Fibroblast of lung (primary cell): ENCODE results near the gene SLC28A2. TPM values are rescaled to one million over a fixed set of nuclear protein-coding genes. Genes with fewer than 3 reads are reported as not detected.
A peak's percentile ranks its signal among the peaks of the same experiment; 100 is the strongest.
"Not testable (repeated sequence)": the region's sequence is repeated elsewhere in the genome, so short reads cannot be mapped to it uniquely, and the experiment has no call there.

ENCODE experiments used
- DNase-seq, 2 donors: peaks; one replicate each; pipeline versions ENCODE4 v3.0.0 to v3.0.0-alpha.2; 2010; ENCODE audit warnings: low read depth in 2 of 2
- H2AFZ ChIP-seq: 2 replicates; pipeline ENCODE4 v1.5.1; 2012; ENCODE audit warnings: low read length, control low read depth, inconsistent platforms
- H3K27ac ChIP-seq: 2 replicates; pipeline ENCODE4 v1.5.1; 2011; ENCODE audit warnings: low read length, control low read depth; ENCODE audit not compliant: insufficient read depth
- H3K27me3 ChIP-seq: 2 replicates; pipeline ENCODE4 v1.5.1; 2011; ENCODE audit warnings: mild to moderate bottlenecking, low read length; ENCODE audit not compliant: control insufficient read depth, insufficient read depth
- H3K36me3 ChIP-seq: 2 replicates; pipeline ENCODE4 v1.5.1; 2011; ENCODE audit warnings: low read length; ENCODE audit not compliant: control insufficient read depth, insufficient read depth
- H3K4me1 ChIP-seq: 2 replicates; pipeline ENCODE4 v1.5.1; 2011; ENCODE audit warnings: low read length; ENCODE audit not compliant: control insufficient read depth, insufficient read depth; ENCODE audit errors: extremely low read depth
- H3K4me2 ChIP-seq: 2 replicates; pipeline ENCODE4 v1.5.1; 2011; ENCODE audit warnings: low read length, control low read depth; ENCODE audit not compliant: insufficient read depth; ENCODE audit errors: extremely low read depth
- H3K4me3 ChIP-seq, 4 experiments: fragments of 200-600 bp in 1 of 4; sonication (generic) in 1 of 4; replicated peaks in 1 of 4; 2 replicates each; pipeline ENCODE4 v1.5.1; 2011 to 2016; ENCODE audit warnings: low read length in 4 of 4, low read depth in 3 of 4, mild to moderate bottlenecking in 3 of 4, control low read depth in 2 of 4, inconsistent platforms in 1 of 4, mixed read lengths in 1 of 4; ENCODE audit not compliant: insufficient read depth in 1 of 4; ENCODE audit errors: control extremely low read depth in 1 of 4
- H3K79me2 ChIP-seq: 2 replicates; pipeline ENCODE4 v1.5.1; 2012; ENCODE audit warnings: mild to moderate bottlenecking, low read length, inconsistent platforms; ENCODE audit not compliant: control insufficient read depth, insufficient read depth
- H3K9ac ChIP-seq: 2 replicates; pipeline ENCODE4 v1.5.1; 2011; ENCODE audit warnings: mild to moderate bottlenecking, low read length, control low read depth; ENCODE audit not compliant: insufficient read depth
- H3K9me3 ChIP-seq: 2 replicates; pipeline ENCODE4 v1.5.1; 2012; ENCODE audit warnings: low read depth, low read length; ENCODE audit not compliant: control insufficient read depth, insufficient read depth
- H4K20me1 ChIP-seq: 2 replicates; pipeline ENCODE4 v1.5.1; 2011; ENCODE audit warnings: low read length; ENCODE audit not compliant: control insufficient read depth, insufficient read depth; ENCODE audit errors: extremely low read depth
- CTCF ChIP-seq, 2 donors: IDR thresholded peaks in 1 of 2; conservative IDR thresholded peaks in 1 of 2; 1 replicate in 1 of 2; 2 replicates in 1 of 2; pipeline ENCODE4 v1.5.1; 2011 to 2012; ENCODE audit warnings: low read length in 2 of 2, control low read depth in 1 of 2, inconsistent platforms in 1 of 2, low read depth in 1 of 2, mild to moderate bottlenecking in 1 of 2
- EZH2 ChIP-seq: IDR thresholded peaks from 2 replicates; pipeline ENCODE4 v1.5.1; 2012; ENCODE audit warnings: low read length, control low read depth, mild to moderate bottlenecking; ENCODE audit errors: missing control alignments
- polyA plus RNA-seq, 2 donors: library from polyadenylated mRNA; depleted of rRNA in 1 of 2; stranded (reverse) in 1 of 2; unstranded in 1 of 2; fragments of >200 nt; gene quantifications; 2 replicates each; pipeline ENCODE4 v1.2.1, GENCODE V29; 2011 to 2012; ENCODE audit warnings: missing spikeins in 1 of 2
- total RNA-seq: library from RNA; depleted of rRNA; stranded (reverse); fragments of >200 nt; gene quantifications from 2 replicates; pipeline ENCODE4 v1.2.1, GENCODE V29; 2014

The SLC28A2 gene
- total and polyA plus RNA-seq, 2 donors (not counting 1 experiment from before 2014, with no cell fraction given) = not detected

GRCh38 chr15:45249125-45249780 is 2.8 kb upstream of the SLC28A2 start:
- no peaks in the 10 kb centered on the region for H3K36me3 ChIP-seq
- H2AFZ ChIP-seq = no peak overlapping the region
- no peaks in the 10 kb centered on the region for H3K27me3 ChIP-seq
- H3K27ac ChIP-seq = no peak overlapping the region
- no peak overlapping the region for H3K4me3 ChIP-seq
- no peak for DNase-seq
- no peaks in the 10 kb centered on the region for H3K4me1 ChIP-seq
- no peaks in the 10 kb centered on the region for H4K20me1 ChIP-seq
- H3K4me2 ChIP-seq = no peak overlapping the region
- no peak for TF ChIP-seq CTCF (conservative IDR thresholded peaks at IDR 0.05 in 1 of 2, IDR thresholded peaks at IDR 0.05 in 1 of 2; ENCODE audit: low read depth in 1 of 2, low read length in 2 of 2)
- TF ChIP-seq EZH2 = no peak
- no peak overlapping the region for H3K9ac ChIP-seq
- no peaks in the 10 kb centered on the region for H3K9me3 ChIP-seq
- H3K79me2 ChIP-seq = no peaks in the 10 kb centered on the region

GRCh38 chr15:45253330-45253729 is 1.3 kb downstream of the SLC28A2 start:
- no peaks in the 10 kb centered on the region for H4K20me1 ChIP-seq
- no peaks in the 10 kb centered on the region for H3K79me2 ChIP-seq
- no peak overlapping the region for H2AFZ ChIP-seq
- no peak overlapping the region for H3K4me2 ChIP-seq
- no peak for DNase-seq
- TF ChIP-seq EZH2 = no peak
- TF ChIP-seq CTCF (conservative IDR thresholded peaks at IDR 0.05 in 1 of 2, IDR thresholded peaks at IDR 0.05 in 1 of 2; ENCODE audit: low read depth in 1 of 2, low read length in 2 of 2) = peak in 1 of 2 donors; percentile 30
- H3K27me3 ChIP-seq = no peaks in the 10 kb centered on the region
- H3K36me3 ChIP-seq = no peaks in the 10 kb centered on the region
- no peaks in the 10 kb centered on the region for H3K4me1 ChIP-seq
- no peak overlapping the region for H3K9ac ChIP-seq
- H3K27ac ChIP-seq = no peak overlapping the region
- no peak overlapping the region for H3K4me3 ChIP-seq
- H3K9me3 ChIP-seq = no peaks in the 10 kb centered on the region

- H3K79me2 ChIP-seq = no peaks in the 10 kb centered on the region
- DNase-seq = peak in 1 of 2 donors; percentile 16
- H3K4me3 ChIP-seq = no peak overlapping the region
- TF ChIP-seq EZH2 (no peak), CTCF (conservative IDR thresholded peaks at IDR 0.05 in 1 of 2, IDR thresholded peaks at IDR 0.05 in 1 of 2; ENCODE audit: low read depth in 1 of 2, low read length in 2 of 2) (no peak)
- no peaks in the 10 kb centered on the region for H3K36me3 ChIP-seq
- H4K20me1 ChIP-seq = no peaks in the 10 kb centered on the region
- no peak overlapping the region for H3K9ac ChIP-seq
- no peak overlapping the region for H3K27ac ChIP-seq
- H3K4me1 ChIP-seq = no peaks in the 10 kb centered on the region
- H3K27me3 ChIP-seq = no peaks in the 10 kb centered on the region
- H2AFZ ChIP-seq = no peak overlapping the region
- H3K4me2 ChIP-seq = no peak overlapping the region
- no peaks in the 10 kb centered on the region for H3K9me3 ChIP-seq
These were observed 2.4 kb downstream of the SLC28A2 start for GRCh38 chr15:45254405-45254804.

- H3K4me1 ChIP-seq, H4K20me1 ChIP-seq, H3K4me2 ChIP-seq, H3K27me3 ChIP-seq, H3K9me3 ChIP-seq, H2AFZ ChIP-seq, H3K79me2 ChIP-seq, H3K36me3 ChIP-seq, H3K27ac ChIP-seq, H3K4me3 ChIP-seq, H3K9ac ChIP-seq: not testable (repeated sequence)
- peak; percentile 44 to 65 for DNase-seq
These were observed 2.8 kb downstream of the SLC28A2 start for GRCh38 chr15:45254824-45255223.
